Pulmonary artery endothelial cell (primary cell): Measurements from ENCODE around the gene GNG4. TPM values are rescaled to one million over a fixed set of nuclear protein-coding genes. Genes with fewer than 3 reads are reported as not detected.

Experiments used
- total RNA-seq: library from RNA; depleted of rRNA; stranded (reverse); fragments of >200 nt; gene quantifications from 2 replicates; pipeline ENCODE4 v1.2.3, GENCODE V29; 2014

GNG4 gene
- total RNA-seq, 1 donor from 2014 or later: not detected

Other genes starting within 250 kb of the GNG4 start
- gene B3GALNT2, start 145.3 kb downstream of the GNG4 start, total RNA-seq: 55.7 and 77.5 TPM in 2 replicates
- gene LYST, start 217.1 kb upstream of the GNG4 start, total RNA-seq: 9.2 and 10.0 TPM in 2 replicates